Stimulated activated CD4-positive, alpha-beta T cell treated with anti-CD3 and anti-CD28 coated beads, Interleukin-4, amount 100 ng/mL, for 24 hours (primary cell): ENCODE measurements around the gene LAG3.

ENCODE experiments used
- DNase-seq: peaks from one replicate; pipeline ENCODE4 v3.0.0-alpha.2; 2020

Gene LAG3

DNA sequence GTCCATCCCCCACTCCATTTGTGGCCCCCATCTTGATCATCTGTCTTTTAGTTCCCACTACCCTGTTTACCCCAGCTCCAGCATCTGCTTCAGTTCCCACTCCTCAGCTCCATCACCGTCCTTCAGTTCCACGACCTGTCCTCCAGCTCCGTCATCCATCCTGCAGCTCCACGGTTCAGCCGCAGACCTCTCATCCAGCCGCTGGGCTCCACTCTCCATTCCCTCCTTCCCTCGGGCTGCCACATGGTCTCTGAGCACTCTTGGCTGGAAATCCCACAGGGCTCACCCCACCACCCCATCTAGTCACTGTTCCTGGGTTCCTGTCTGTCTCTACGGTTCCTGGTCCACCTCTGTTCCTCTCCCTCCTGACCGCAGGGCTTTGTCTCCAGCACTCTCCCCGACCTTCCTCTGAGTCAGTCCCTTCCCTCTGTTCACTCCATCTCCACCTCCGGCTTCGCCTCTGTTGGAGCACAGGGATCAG, 52.6 kb downstream of the LAG3 start:
- DNase-seq: no peak

DNA sequence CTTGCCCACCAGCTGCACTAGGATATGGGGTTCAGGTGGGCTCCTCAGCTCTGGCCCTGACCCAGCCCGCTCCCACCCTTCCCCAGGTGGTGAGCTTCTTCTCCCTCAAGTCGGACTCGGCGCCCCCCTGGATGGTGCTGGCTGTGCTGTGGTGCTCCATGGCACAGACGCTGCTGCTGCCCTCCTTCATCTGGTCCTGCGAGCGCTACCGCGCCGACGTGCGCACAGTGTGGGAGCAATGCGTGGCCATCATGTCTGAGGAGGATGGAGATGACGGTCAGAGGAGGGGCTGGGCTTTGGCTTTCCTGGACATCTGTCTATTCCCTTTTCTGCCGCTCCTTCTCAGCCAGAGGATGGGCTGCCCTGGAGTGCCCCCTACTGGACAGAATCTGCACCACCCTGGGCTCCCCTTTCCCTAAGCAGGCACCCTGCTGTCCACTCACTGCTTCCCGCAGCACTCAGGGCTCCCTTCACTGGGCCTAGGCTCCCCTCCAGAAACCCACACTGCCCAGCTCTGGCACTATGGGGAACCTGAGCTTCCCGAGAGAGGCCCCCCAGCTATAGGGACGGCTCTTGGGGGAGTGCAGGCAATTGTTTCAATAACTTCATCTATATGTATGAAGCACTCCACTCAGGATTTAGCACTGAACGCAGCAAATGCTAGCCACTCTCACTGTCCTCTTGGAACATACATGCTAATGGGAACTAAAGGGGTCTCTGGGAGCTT, 53.2 kb downstream of the LAG3 start:
- DNase-seq: peak; percentile 87

DNA sequence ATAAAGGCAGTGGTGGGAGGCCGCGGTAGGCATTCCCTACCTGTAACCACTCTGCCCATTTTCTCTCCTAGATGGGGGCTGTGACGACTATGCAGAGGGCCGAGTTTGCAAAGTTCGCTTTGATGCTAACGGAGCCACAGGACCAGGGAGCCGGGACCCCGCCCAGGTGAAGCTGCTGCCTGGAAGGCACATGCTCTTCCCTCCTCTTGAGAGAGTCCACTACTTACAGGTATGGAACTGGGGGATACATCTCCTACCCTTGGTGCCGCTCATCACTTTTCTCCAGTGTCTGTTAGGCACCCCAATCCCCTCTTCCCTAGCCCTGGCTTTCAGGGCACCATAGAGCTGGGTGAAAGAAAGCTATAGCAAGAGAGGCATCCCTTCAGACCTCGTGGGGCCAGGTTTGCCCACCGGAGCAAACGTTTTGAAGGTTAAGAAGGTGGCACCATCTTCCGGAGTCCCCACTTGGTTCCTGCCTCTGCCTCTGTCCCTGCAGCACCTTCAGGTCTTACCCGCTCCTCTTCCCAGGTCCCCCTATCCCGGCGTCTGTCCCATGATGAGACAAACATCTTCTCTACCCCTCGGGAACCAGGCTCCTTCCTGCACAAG, 53.9 kb downstream of the LAG3 start:
- DNase-seq: no peak

DNA sequence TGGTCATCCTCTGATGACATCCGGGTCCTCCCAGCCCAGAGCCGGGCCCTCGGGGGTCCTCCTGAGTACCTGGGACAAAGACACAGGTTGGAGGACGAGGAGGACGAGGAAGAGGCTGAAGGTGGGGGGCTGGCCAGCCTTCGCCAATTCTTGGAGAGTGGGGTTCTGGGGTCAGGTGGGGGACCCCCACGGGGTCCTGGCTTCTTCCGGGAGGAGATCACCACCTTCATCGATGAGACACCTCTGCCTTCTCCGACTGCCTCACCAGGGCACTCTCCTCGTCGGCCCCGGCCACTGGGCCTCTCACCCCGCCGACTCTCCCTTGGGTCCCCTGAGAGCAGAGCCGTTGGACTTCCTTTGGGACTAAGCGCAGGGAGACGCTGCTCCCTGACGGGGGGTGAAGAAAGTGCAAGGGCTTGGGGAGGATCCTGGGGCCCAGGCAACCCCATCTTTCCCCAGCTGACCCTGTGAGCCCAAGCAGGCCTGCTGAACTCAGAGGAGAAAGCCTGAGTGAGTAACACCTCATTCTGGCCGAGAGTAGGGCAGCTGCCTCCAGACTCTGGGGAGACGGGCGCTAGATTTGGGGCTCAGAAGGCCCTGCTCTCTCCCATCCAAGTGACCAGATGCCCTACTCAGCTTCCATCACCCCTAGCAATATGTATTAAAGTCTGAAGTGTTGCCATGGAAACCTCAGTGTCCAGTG, 54.6 kb downstream of the LAG3 start:
- DNase-seq: no peak

DNA sequence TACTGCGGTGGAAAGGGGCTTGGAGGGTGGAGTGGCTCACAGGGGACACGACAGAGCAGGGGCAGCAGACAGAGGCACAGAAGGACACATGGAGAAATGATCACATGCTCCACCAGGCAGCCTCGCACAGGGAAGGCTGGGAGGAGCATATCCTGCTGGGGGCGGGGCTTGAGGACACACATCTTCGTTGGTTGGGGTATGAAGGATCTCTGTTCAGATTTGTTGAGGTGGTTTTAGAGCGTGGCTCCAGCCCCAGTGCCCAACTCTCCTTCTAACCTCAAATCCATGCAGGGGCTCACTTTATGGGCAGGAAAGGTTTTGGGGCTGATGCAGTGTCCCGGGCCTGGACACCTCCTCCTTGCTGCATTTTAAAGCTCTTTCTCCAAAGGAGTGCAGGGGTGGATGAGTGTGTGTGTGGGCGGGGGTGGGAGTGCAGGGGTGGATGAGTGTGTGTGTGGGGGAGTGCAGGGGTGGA, 55.2 kb downstream of the LAG3 start:
- DNase-seq: peak; percentile 54
